Gastroesophageal sphincter (tissue), 4 donors: ENCODE measurements around the gene PDCD2L. TPM values are rescaled to one million over a fixed set of nuclear protein-coding genes. Genes with fewer than 3 reads are reported as not detected.
A peak's percentile ranks its signal among the peaks of the same experiment; 100 is the strongest.

Experiments used
- ATAC-seq: fragments of 150-250 bp; one replicate; pipeline ENCODE4 v1.9.1; 2016; ENCODE audit warnings: mild to moderate bottlenecking, moderate library complexity
- H3K27ac ChIP-seq, 4 donors: fragments of 200-600 bp; sonication (generic) in 3 of 4; 1 replicate in 3 of 4; 2 replicates in 1 of 4; pipeline ENCODE4 v1.5.1; 2016 to 2019
- H3K27me3 ChIP-seq: fragments of 200-600 bp; sonication (generic); one replicate; pipeline ENCODE4 v1.5.1; 2019
- H3K36me3 ChIP-seq, 2 donors: fragments of 200-600 bp; sonication (generic); one replicate each; pipeline ENCODE4 v1.5.1; 2019; ENCODE audit warnings: control low read depth in 1 of 2
- H3K4me1 ChIP-seq, 3 donors: fragments of 200-600 bp; sonication (generic); 1 replicate in 2 of 3; 2 replicates in 1 of 3; pipeline ENCODE4 v1.5.1; 2016 to 2019; ENCODE audit warnings: control low read depth in 2 of 3
- H3K4me3 ChIP-seq, 2 donors: fragments of 200-600 bp; sonication (generic); one replicate each; pipeline ENCODE4 v1.5.1; 2019; ENCODE audit warnings: mild to moderate bottlenecking in 1 of 2, moderate library complexity in 1 of 2
- H3K9me3 ChIP-seq, 3 donors: fragments of 200-600 bp; sonication (generic); one replicate each; pipeline ENCODE4 v1.5.1; 2017 to 2019; ENCODE audit warnings: control low read depth in 2 of 3
- EP300 ChIP-seq: sonication (generic); formaldehyde crosslinking; IDR thresholded peaks from one replicate; pipeline ENCODE4 v1.6.1; 2017; ENCODE audit warnings: antibody characterized with exemption, mild to moderate bottlenecking
- POLR2A ChIP-seq, 2 donors: fragments of 450-650 bp; IDR thresholded peaks; one replicate each; pipeline ENCODE4 v1.6.1; 2017; ENCODE audit warnings: antibody characterized with exemption in 2 of 2, mild to moderate bottlenecking in 2 of 2, moderate library complexity in 1 of 2
- POLR2AphosphoS5 ChIP-seq: sonication (generic); formaldehyde crosslinking; IDR thresholded peaks from one replicate; pipeline ENCODE4 v1.6.1; 2017; ENCODE audit warnings: antibody characterized with exemption
- WGBS, 2 donors: methylation state at CpG; one replicate each; pipeline ENCODE4 v1.1.5; 2018; ENCODE audit warnings: low coverage in 1 of 2; 5-methylcytosine and 5-hydroxymethylcytosine counted together
- total RNA-seq, 4 donors: library from RNA; depleted of rRNA; stranded (reverse); fragments of >200 nt; gene quantifications; one replicate each; pipeline ENCODE4 v1.1.0, GENCODE V29; 2016
- TF ChIP-seq, protein P1 (sequence below), 4 experiments: fragments of 200-600 bp in 2 of 4; fragments of 450-650 bp in 2 of 4; sonication (generic) in 1 of 4; IDR thresholded peaks; one replicate each; pipeline ENCODE4 v1.5.1; 2017 to 2019; ENCODE audit warnings: antibody characterized with exemption in 4 of 4, mild to moderate bottlenecking in 2 of 4, moderate library complexity in 2 of 4

The PDCD2L gene
- total RNA-seq, 4 donors from 2014 or later: 8.2 to 19.8 (median 14.6) TPM

DNA sequence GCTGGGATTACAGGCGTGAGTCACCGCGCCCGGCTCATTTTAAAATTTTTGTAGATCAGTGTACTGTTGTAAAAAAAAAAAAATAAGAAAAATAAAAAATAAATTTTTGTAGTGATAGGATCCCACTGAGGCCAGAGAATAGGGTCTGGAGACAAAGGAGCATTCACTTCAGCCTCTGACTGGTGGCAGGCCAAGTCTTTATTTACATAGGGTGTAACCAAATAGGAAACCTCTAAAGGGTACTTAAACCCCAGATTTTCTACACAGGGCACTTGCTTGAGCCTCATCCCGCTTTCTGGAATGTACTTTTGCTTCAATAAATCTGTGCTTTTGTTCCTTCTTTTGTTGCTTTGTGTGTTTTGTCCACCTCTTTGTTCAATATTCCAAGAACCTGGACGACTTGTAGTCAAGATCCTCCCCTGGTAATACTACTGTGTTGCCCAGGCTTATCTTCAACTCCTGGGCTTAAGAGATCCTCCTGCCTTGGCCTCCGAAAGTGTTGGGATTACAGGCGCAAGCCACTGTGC is 2.1 kb upstream of the PDCD2L start:
- Histone ChIP-seq H3K4me3 (no peak overlapping the region), H3K36me3 (peaks cover 0 to 45% of the 10 kb centered on the region in 2 donors), H3K4me1 (peaks cover 0 to 16% (median 0%) of the 10 kb centered on the region in 3 donors), H3K27me3 (no peaks in the 10 kb centered on the region), H3K9me3 (no peaks in the 10 kb centered on the region), H3K27ac (no peak overlapping the region)
- no peak for ATAC-seq
- no peak for TF ChIP-seq POLR2A (IDR thresholded peaks at IDR 0.05)
- TF ChIP-seq POLR2AphosphoS5: no peak
- TF ChIP-seq, protein P1, sequence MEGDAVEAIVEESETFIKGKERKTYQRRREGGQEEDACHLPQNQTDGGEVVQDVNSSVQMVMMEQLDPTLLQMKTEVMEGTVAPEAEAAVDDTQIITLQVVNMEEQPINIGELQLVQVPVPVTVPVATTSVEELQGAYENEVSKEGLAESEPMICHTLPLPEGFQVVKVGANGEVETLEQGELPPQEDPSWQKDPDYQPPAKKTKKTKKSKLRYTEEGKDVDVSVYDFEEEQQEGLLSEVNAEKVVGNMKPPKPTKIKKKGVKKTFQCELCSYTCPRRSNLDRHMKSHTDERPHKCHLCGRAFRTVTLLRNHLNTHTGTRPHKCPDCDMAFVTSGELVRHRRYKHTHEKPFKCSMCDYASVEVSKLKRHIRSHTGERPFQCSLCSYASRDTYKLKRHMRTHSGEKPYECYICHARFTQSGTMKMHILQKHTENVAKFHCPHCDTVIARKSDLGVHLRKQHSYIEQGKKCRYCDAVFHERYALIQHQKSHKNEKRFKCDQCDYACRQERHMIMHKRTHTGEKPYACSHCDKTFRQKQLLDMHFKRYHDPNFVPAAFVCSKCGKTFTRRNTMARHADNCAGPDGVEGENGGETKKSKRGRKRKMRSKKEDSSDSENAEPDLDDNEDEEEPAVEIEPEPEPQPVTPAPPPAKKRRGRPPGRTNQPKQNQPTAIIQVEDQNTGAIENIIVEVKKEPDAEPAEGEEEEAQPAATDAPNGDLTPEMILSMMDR (IDR thresholded peaks at IDR 0.05): no peak
- no peak for TF ChIP-seq EP300
- WGBS, 2 donors: 88 to 100% methylated on average over 4 to 6 of the region's 8 CpGs

DNA sequence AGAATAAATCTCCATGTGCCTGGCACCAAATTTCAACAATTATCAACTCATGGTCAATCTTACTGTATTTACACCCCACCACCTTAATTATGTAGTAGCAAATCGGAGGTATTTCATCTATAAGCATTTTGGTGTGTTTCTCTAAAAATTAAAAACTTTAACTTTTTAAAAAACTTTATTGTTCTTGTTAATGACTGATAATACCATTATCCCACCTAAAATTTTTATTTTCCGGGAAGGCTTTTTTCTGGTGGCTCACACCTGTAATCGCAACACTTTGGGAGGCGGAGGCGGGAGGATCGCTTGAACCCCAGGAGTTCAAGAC is 453 bp upstream of the PDCD2L start:
- H3K27ac ChIP-seq: peak overlapping the region in 3 of 4 donors; percentile 70 to 79 (median 74)
- ATAC-seq: no peak
- no peaks in the 10 kb centered on the region for H3K27me3 ChIP-seq
- H3K4me1 ChIP-seq: peaks cover 0 to 16% (median 0%) of the 10 kb centered on the region in 3 donors
- TF ChIP-seq POLR2AphosphoS5: no peak
- TF ChIP-seq, protein P1 (IDR thresholded peaks at IDR 0.05): no peak
- no peak for TF ChIP-seq POLR2A (IDR thresholded peaks at IDR 0.05)
- TF ChIP-seq EP300: no peak
- no peaks in the 10 kb centered on the region for H3K9me3 ChIP-seq
- peak overlapping the region; percentile 52 to 92 for H3K4me3 ChIP-seq
- 31 to 32% methylated on average over 6 of the region's 6 CpGs for WGBS, 2 donors
- H3K36me3 ChIP-seq: peaks cover 0 to 30% of the 10 kb centered on the region in 2 donors

DNA sequence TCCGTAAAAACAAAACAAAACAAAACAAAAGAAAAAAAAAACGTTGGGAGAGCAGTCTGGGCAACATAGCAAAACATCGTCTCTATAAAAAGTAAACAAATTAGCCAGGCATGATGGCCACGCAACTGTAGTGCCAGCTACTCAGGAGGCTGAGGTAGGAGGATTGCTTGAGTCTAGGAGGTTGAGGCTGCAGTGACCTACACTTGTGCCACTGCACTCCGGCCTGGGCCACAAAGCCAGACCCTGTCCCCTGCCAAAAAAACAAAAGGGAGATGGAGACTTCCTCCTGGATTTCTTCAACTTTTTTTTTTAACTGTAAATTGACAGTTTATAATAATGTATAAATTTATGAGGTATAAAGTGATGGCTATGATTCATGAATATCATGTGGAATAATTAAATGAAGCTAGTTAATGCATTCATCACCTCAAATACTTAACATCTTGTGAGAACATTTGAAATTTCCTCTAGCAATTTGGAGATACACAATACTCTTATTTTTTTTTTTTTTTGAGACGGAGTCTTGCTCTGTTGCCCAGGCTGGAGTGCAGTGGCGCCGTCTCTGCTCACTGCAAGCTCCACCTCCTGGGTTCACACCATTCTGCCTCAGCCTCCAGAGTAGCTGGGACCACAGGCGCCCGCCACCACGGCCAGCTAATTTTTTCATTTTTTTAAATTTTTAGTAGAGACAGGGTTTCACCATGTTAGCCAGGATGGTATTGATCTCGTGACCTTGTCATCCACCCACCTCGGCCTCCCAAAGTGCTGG is 1.9 kb downstream of the PDCD2L start:
- no peak overlapping the region for H3K27ac ChIP-seq
- no peak for ATAC-seq

DNA sequence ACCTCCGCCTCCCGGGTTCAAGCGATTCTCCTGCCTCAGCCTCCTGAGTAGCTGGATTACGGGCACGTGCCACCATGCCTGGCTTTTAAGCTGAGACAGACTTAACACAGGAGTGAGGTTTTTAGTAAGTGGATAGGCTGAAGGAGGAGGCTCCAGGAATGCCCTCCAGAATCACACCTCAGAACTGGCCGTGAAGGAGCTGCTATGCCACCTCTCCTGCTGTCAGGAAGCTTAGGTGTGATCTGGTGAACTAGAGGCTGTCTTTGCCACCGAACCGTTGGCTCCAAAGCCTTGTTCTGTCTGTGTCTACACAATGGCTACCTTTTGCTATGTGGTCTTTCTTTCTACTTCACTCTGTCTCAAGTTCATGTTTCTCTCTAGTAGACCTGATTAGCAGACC is 4.2 kb downstream of the PDCD2L start:
- WGBS, 2 donors: 67% methylated on average over 8 of the region's 8 CpGs; no CpG with 5 or more reads in 1 of the 2 donors
- no peak for ATAC-seq
- Histone ChIP-seq H3K27me3 (no peaks in the 10 kb centered on the region), H3K4me3 (no peak overlapping the region), H3K9me3 (no peaks in the 10 kb centered on the region), H3K4me1 (peaks cover 0 to 16% (median 0%) of the 10 kb centered on the region in 3 donors), H3K36me3 (peaks cover 0 to 41% of the 10 kb centered on the region in 2 donors), H3K27ac (no peak overlapping the region)
- TF ChIP-seq EP300 (no peak), POLR2A (IDR thresholded peaks at IDR 0.05) (no peak), POLR2AphosphoS5 (no peak)
- TF ChIP-seq, protein P1 (IDR thresholded peaks at IDR 0.05): no peak

More for the DNA sequence above, 1.9 kb downstream of the PDCD2L start:
- no peak for TF ChIP-seq POLR2A (IDR thresholded peaks at IDR 0.05)
- TF ChIP-seq, protein P1 (IDR thresholded peaks at IDR 0.05): no peak
- no peak for TF ChIP-seq POLR2AphosphoS5
- no peak for TF ChIP-seq EP300
- 85 to 90% methylated on average over 7 to 13 of the region's 13 CpGs for WGBS, 2 donors
- Histone ChIP-seq H3K27me3 (no peaks in the 10 kb centered on the region), H3K36me3 (peaks cover 0 to 28% of the 10 kb centered on the region in 2 donors), H3K4me1 (peaks cover 0 to 16% (median 0%) of the 10 kb centered on the region in 3 donors), H3K9me3 (no peaks in the 10 kb centered on the region), H3K4me3 (no peak overlapping the region)
